Fibroblast of upper back skin (primary cell): ENCODE results near the gene SUN2.

Source experiments
- DNase-seq: peaks from one replicate; pipeline ENCODE4 v3.0.0-alpha.2; 2013

The SUN2 gene

GRCh38 chr22:38777087-38777671 is 21.4 kb upstream of the SUN2 start:
- DNase-seq = no peak

- DNase-seq = no peak
Observed at GRCh38 chr22:38776086-38776485, 20.3 kb upstream of the SUN2 start.

- no peak for DNase-seq
Observed at GRCh38 chr22:38775656-38776055, 19.9 kb upstream of the SUN2 start.

- no peak for DNase-seq
Observed at GRCh38 chr22:38774496-38775166, 18.8 kb upstream of the SUN2 start.

DNA sequence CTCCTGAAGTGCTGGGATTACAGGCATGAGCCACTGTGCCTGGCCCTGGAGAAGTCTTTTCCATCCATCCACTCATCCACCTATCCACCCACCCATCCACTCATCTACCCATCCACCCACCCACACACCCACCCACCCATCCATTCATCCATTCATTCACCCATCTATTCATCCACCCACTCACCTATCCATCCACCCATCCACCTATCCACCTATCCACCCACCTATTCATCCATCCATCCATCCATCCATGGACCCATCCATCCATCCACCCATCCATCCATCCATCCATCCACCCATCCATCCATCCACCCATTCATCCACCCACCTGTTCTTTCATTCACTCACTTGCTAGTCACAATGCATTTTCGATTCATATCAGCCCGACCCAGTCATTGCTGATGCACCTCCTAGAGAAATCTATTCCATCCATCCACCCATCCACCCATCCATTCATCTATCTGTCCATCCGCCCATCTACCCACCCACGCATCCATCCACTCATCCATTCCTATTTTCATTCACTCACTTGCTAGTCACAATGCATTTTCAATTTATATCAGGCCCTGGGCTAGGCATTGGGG is 17.7 kb upstream of the SUN2 start:
- no peak for DNase-seq

GRCh38 chr22:38772623-38772873 is 16.8 kb upstream of the SUN2 start:
- DNase-seq = no peak

DNA sequence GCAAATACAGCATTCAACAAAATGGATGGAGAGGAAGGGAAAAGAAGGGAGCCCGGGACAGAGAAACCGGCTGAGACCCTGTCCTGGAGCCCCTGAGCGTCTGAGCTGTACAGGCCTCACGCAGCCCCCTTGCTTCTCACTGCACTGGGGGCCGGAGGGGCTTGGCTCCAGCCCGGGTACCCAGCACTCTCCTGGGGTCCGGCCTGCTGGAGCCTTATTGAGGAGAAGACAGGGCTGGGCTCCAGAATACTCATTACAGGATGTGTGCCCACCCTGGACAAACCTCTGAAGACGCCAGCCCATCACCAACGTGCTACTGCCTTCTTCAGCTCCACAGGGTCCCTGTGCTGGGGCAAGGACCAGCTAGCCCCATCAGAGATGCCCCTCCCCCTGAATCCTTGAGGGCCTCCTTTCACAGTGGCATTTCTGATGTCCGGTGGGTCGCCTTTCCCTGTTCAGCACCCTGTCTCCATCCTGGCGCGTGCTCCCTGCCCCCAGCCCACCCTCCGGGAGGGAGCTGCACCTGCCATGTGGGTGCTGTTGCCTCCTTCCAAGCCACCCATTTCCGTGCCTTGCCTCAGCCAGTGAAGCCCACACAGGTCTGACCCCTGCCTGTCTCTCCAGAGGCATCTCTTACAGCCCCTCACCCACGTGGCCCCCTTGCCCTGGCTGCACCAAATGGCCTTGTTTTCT is 14.6 kb upstream of the SUN2 start:
- DNase-seq = no peak

DNA sequence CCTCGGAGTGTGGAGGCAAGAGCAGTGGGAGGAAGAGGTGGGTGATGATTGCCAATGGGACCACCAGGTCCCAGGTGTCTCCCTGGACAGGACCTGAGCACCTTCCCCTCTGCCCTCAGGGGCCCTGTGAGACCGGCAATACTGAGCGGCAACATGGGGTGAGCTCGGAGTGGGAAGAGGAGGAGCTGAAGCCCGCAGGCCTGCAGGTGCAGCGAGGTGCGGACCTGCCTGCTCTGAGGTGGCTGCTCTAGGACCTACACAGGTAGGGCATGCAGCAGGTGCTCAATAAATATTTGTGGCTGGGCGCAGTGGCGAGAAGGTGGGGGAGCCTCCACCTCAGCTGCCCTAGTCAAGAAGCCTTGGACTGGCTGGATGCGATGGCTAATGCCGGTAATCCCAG is 12.2 kb upstream of the SUN2 start:
- no peak for DNase-seq

- DNase-seq = no peak
Observed at GRCh38 chr22:38767313-38767712, 11.5 kb upstream of the SUN2 start.

DNA sequence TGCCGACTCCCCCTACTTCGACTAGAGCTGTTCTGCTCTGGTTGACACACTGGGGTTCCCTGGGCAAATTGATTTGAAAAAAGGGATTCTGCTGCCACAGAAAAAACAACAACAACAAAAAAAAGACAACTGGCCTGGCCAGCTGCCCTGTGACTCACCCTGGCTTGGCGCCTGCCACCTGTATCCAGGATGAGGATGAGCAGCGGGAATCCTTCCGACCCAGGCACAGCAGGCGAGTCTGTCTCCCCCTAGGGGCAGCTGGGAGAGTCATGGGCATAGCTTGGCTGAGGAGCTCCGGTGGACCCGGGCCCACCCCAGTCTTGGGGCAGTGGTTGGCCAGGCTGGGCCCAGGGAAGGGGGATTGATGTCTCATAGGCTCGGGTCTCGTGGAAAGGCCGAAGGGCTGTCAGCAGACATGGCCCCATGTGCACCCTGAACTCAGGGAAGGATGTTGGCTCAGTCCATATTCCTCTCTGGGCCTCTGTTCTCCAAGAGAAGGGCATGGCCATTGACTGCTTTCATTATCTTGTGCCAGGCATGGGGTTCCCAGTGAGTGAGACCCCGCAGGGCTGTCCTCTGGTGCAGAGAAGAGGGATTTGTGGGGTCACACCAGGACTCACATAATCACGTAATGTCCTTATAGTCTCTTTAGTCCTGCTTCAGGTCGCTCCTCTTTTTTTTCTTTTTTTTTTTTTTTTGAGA is 10.4 kb upstream of the SUN2 start:
- DNase-seq = peak; percentile 53

GRCh38 chr22:38762551-38762983 is 6.8 kb upstream of the SUN2 start:
- no peak for DNase-seq

DNA sequence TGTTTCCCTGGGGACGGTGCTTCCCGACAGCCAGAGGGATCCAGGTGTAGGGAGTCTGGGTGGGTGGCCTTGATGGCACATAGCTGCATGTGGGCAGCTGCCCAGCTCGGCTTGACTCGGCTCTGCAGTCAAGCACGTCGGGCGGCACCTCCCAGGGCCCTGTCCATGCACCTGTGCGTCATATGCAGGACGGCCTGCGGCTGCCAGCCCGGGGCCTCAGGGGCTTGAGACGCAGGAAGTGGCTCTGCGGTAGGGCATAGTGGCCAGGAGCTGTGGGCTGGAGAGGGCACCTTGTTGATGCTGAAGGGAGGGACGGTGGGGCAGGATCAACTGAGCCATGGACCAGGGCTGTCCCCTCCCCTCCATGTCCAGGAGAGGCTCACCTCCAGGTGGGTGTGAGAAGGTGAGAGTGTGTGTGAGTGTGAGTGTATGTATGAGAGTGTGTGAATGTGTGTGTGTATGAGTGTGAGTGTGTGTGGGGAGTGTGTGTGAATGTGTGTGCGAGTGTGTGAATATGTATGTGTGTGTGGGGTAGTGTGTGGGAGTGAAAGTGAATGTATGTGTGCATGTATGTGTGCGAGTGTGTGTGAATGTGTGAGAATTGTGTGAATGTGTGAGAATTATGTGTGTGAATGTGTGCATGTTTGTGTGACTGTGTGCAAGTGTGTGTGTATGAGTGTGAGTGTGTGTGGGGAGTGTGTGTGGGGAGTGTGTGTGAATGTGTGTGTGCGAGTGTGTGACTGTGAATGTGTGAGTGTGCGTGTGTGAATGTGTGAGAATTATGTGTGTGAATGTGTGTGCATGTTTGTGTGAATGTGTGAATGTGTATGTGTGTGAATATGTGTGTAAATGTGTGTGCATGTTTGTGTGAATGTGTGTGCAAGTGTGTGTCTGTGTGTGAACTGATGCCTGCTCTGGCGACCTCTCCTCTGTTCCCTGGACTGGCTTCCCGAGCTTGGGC is 5.7 kb upstream of the SUN2 start:
- no peak for DNase-seq

GRCh38 chr22:38760477-38761201 is 4.8 kb upstream of the SUN2 start:
- no peak for DNase-seq

- DNase-seq = no peak
Observed at GRCh38 chr22:38759005-38759404, 3.2 kb upstream of the SUN2 start.

- DNase-seq = no peak
Observed at GRCh38 chr22:38758276-38758945, 2.6 kb upstream of the SUN2 start.

- no peak for DNase-seq
Observed at GRCh38 chr22:38757464-38757757, 1.6 kb upstream of the SUN2 start.

- DNase-seq = no peak
Observed at GRCh38 chr22:38756711-38757463, 1.1 kb upstream of the SUN2 start.

- DNase-seq = peak; percentile 39
Observed at GRCh38 chr22:38755155-38755910, 465 bp downstream of the SUN2 start.

- DNase-seq = peak; percentile 26
Observed at GRCh38 chr22:38754751-38755154, 1.0 kb downstream of the SUN2 start.
